Neural cell (in vitro differentiated cells): ENCODE measurements around the gene CTNNA2.

Source experiments
- EP300 ChIP-seq: fragments of 450-650 bp; conservative IDR thresholded peaks from 2 replicates; pipeline ENCODE4 v1.6.1; 2014; ENCODE audit warnings: antibody characterized with exemption, mild to moderate bottlenecking, moderate library complexity; ENCODE audit not compliant: poor library complexity, severe bottlenecking
- EZH2 ChIP-seq: fragments of 200-600, 300-800 bp; shearing (Covaris generic), sonication (generic); IDR thresholded peaks from 2 replicates; pipeline ENCODE4 v1.6.1; 2014; ENCODE audit warnings: antibody characterized with exemption, low read length, borderline replicate concordance, mild to moderate bottlenecking; ENCODE audit not compliant: insufficient read depth, poor library complexity, severe bottlenecking
- MXI1 ChIP-seq: fragments of 450-650 bp; conservative IDR thresholded peaks from 2 replicates; pipeline ENCODE4 v1.6.1; 2014; ENCODE audit warnings: antibody characterized with exemption, mild to moderate bottlenecking; ENCODE audit not compliant: poor library complexity, severe bottlenecking
- POLR2AphosphoS5 ChIP-seq: IDR thresholded peaks from 2 replicates; pipeline ENCODE4 v1.6.1; 2012
- RAD21 ChIP-seq: fragments of 450-650 bp; conservative IDR thresholded peaks from 2 replicates; pipeline ENCODE4 v1.6.1; 2014; ENCODE audit warnings: antibody characterized with exemption, mild to moderate bottlenecking, moderate library complexity
- REST ChIP-seq: IDR thresholded peaks from 2 replicates; pipeline ENCODE4 v1.6.1; 2012; ENCODE audit warnings: borderline replicate concordance
- SMC3 ChIP-seq: fragments of 450-650 bp; conservative IDR thresholded peaks from 2 replicates; pipeline ENCODE4 v1.6.1; 2014; ENCODE audit warnings: antibody characterized with exemption, mild to moderate bottlenecking, moderate library complexity; ENCODE audit not compliant: poor library complexity
- TAF1 ChIP-seq: IDR thresholded peaks from 2 replicates; pipeline ENCODE4 v1.6.1; 2012; ENCODE audit warnings: low read depth
- TF ChIP-seq, protein P1 (sequence below): fragments of 450-650 bp; IDR thresholded peaks from 2 replicates; pipeline ENCODE4 v1.5.1; 2014; ENCODE audit warnings: antibody characterized with exemption, mild to moderate bottlenecking, moderate library complexity; ENCODE audit not compliant: poor library complexity, severe bottlenecking

GRCh38 chr2:80073134-80073561 is 560.3 kb downstream of the CTNNA2 start:
- TF ChIP-seq MXI1 (no peak), POLR2AphosphoS5 (no peak), EZH2 (no peak), REST (no peak), TAF1 (no peak), EP300 (no peak), SMC3 (peak; percentile 82), RAD21 (peak; percentile 81)
- TF ChIP-seq, protein P1, sequence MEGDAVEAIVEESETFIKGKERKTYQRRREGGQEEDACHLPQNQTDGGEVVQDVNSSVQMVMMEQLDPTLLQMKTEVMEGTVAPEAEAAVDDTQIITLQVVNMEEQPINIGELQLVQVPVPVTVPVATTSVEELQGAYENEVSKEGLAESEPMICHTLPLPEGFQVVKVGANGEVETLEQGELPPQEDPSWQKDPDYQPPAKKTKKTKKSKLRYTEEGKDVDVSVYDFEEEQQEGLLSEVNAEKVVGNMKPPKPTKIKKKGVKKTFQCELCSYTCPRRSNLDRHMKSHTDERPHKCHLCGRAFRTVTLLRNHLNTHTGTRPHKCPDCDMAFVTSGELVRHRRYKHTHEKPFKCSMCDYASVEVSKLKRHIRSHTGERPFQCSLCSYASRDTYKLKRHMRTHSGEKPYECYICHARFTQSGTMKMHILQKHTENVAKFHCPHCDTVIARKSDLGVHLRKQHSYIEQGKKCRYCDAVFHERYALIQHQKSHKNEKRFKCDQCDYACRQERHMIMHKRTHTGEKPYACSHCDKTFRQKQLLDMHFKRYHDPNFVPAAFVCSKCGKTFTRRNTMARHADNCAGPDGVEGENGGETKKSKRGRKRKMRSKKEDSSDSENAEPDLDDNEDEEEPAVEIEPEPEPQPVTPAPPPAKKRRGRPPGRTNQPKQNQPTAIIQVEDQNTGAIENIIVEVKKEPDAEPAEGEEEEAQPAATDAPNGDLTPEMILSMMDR = peak; percentile 82
